ENCODE measurements around the gene PPP1R9A. TPM values are rescaled to one million over a fixed set of nuclear protein-coding genes. Genes with fewer than 3 reads are reported as not detected.

Gene PPP1R9A
- total RNA-seq, 2 donors from 2014 or later, result 15.1 to 29.4 TPM

DNA sequence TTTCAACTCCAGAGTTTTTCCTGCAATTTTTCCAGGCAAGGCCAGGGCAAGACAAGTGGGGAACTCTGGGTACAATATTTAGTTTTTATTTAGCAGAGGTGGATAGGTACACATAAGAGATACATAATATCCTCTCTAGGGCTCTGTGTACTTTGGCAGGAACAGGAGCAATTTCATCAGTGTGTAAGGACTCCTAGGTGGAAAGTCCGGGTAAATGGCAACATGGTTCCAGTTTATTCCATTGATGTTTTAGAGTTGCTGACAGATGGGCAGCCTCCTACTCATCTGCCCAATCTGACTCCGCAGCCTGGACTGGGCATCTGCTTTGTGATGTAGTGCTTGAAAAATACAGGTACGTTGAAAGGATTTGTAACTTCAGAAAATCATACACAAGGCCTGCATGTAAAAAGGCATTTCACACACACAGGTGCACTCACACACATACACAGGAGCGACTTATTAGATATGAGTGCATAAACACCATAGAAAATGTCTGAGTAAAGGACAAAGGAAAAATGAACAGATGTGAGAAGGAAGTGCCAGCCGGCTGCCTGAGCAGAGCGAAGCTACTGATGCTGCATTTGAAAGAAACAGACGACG is 411.2 kb downstream of the PPP1R9A start:
- Histone ChIP-seq H3K27ac (no peak overlapping the region), H3K4me3 (no peak overlapping the region), H3K9me3 (no peaks in the 10 kb centered on the region), H3K27me3 (replicated peaks; ENCODE audit: insufficient read depth) (no peaks in the 10 kb centered on the region), H3K36me3 (no peaks in the 10 kb centered on the region), H3K4me1 (replicated peaks) (no peaks in the 10 kb centered on the region)
- intact Hi-C loops (cut with DNase I), result no loop called here
- WGBS, result 77% methylated on average over 8 of the region's 8 CpGs
- no peak for DNase-seq (ENCODE audit: low spot score)
- TF ChIP-seq POLR2AphosphoS5 (IDR thresholded peaks at IDR 0.05), result no peak
- TF ChIP-seq POLR2A (IDR thresholded peaks at IDR 0.05), result no peak
- TF ChIP-seq, protein P1, sequence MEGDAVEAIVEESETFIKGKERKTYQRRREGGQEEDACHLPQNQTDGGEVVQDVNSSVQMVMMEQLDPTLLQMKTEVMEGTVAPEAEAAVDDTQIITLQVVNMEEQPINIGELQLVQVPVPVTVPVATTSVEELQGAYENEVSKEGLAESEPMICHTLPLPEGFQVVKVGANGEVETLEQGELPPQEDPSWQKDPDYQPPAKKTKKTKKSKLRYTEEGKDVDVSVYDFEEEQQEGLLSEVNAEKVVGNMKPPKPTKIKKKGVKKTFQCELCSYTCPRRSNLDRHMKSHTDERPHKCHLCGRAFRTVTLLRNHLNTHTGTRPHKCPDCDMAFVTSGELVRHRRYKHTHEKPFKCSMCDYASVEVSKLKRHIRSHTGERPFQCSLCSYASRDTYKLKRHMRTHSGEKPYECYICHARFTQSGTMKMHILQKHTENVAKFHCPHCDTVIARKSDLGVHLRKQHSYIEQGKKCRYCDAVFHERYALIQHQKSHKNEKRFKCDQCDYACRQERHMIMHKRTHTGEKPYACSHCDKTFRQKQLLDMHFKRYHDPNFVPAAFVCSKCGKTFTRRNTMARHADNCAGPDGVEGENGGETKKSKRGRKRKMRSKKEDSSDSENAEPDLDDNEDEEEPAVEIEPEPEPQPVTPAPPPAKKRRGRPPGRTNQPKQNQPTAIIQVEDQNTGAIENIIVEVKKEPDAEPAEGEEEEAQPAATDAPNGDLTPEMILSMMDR (IDR thresholded peaks at IDR 0.05), result no peak

DNA sequence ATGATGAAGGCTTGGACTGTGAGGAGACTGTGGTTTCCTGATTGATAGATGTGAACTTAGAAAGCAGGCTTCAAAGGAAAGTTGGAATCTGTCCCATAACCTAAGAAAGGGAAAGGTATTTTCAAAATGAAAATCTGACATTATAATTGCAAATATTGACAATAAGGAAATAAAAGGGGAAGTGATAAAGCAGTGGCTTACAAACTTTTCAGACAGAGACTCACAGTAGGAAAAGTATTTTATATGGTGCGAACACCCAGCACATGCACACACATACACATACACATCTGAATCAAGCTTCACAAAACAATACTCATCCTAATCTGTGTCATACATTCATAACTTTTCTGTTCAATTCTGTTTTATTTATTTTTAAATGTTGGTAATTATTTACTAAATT is 412.2 kb downstream of the PPP1R9A start:
- no peak for TF ChIP-seq POLR2AphosphoS5 (IDR thresholded peaks at IDR 0.05)
- TF ChIP-seq, protein P1 (IDR thresholded peaks at IDR 0.05), result no peak
- no peak for TF ChIP-seq POLR2A (IDR thresholded peaks at IDR 0.05)
- no peaks in the 10 kb centered on the region for H3K4me1 ChIP-seq (replicated peaks)
- no peak overlapping the region for H3K4me3 ChIP-seq
- intact Hi-C loops (cut with DNase I), result no loop called here
- no peaks in the 10 kb centered on the region for H3K27me3 ChIP-seq (replicated peaks; ENCODE audit: insufficient read depth)
- 89% methylated on average over 1 of the region's 1 CpG for WGBS
- H3K36me3 ChIP-seq, result no peaks in the 10 kb centered on the region
- H3K27ac ChIP-seq, result no peak overlapping the region
- DNase-seq (ENCODE audit: low spot score), result no peak
- H3K9me3 ChIP-seq, result no peaks in the 10 kb centered on the region

DNA sequence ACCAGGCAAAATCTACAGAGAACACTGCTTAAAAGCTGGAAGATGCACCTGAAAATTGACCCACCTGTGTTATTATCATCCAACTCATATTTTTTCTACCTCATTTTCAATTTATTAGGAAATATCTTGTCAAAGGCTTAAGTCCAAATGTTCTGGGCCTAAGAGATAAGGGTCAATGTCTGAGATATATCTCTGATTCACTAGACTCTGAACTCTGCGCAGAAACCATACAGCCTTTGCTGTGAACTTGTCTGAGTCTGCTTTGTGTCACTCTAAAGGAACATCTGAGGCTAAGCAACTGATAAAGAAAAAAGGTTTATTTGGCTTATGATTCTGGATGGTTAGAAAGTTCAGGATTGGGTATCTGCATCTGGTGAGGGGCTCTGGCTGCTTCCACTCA is 413.3 kb downstream of the PPP1R9A start:
- WGBS, result 93% methylated on average over 1 of the region's 1 CpG

DNA sequence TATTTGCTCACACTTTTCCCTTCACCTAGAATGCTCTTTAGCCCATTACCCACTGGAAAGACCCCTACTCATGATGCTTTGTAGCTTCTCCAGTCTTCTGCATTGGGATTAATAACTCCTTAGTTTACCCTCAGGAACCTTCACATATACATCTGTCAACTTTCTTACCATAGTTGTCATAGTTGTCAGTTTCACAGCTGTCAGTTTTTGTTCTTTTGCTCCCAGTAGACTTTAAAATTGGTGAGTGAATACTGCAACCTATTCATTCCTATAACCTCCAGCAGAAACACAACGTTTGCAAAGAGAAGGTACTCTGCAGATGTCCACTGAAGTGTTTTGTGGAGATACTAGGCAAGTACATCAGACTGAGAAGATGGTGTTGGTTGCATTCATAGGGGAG is 414.3 kb downstream of the PPP1R9A start:
- no peaks in the 10 kb centered on the region for H3K4me1 ChIP-seq (replicated peaks)
- no peaks in the 10 kb centered on the region for H3K36me3 ChIP-seq
- TF ChIP-seq, protein P1 (IDR thresholded peaks at IDR 0.05), result no peak
- no peak for TF ChIP-seq POLR2AphosphoS5 (IDR thresholded peaks at IDR 0.05)
- TF ChIP-seq POLR2A (IDR thresholded peaks at IDR 0.05), result no peak
- no peak overlapping the region for H3K27ac ChIP-seq
- H3K27me3 ChIP-seq (replicated peaks; ENCODE audit: insufficient read depth), result no peaks in the 10 kb centered on the region
- H3K9me3 ChIP-seq, result no peaks in the 10 kb centered on the region
- intact Hi-C loops (cut with DNase I), result no loop called here
- WGBS, result 71% methylated on average over 1 of the region's 1 CpG
- DNase-seq (ENCODE audit: low spot score), result no peak
- H3K4me3 ChIP-seq, result no peak overlapping the region

More for the DNA sequence above, 413.3 kb downstream of the PPP1R9A start:
- Histone ChIP-seq H3K27me3 (replicated peaks; ENCODE audit: insufficient read depth) (no peaks in the 10 kb centered on the region), H3K9me3 (no peaks in the 10 kb centered on the region), H3K36me3 (no peaks in the 10 kb centered on the region), H3K4me1 (replicated peaks) (no peaks in the 10 kb centered on the region), H3K4me3 (no peak overlapping the region), H3K27ac (no peak overlapping the region)
- DNase-seq (ENCODE audit: low spot score), result no peak
- intact Hi-C loops (cut with DNase I), result no loop called here
- no peak for TF ChIP-seq POLR2A (IDR thresholded peaks at IDR 0.05)
- TF ChIP-seq, protein P1 (IDR thresholded peaks at IDR 0.05), result no peak
- TF ChIP-seq POLR2AphosphoS5 (IDR thresholded peaks at IDR 0.05), result no peak

DNA sequence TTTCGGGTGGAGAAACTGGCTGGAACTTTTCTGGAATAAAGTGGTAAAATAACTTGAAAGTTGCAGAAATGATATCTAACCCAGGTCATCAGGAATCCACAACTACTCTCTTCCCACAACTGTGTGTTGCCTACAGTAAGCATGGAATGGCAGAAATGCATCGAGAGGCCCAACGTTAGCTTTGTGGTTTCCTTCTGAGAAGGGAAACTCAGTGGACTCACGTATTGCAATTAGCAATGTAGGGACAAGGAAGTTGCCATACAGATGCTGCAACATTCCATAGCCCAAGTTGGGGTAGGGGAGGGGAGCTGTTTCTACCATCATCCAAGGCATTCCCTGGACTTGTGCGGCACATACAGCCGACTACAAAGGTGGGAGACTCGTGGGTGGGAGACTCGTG is 415.0 kb downstream of the PPP1R9A start:
- Histone ChIP-seq H3K4me3 (no peak overlapping the region), H3K27ac (no peak overlapping the region), H3K9me3 (no peaks in the 10 kb centered on the region), H3K27me3 (replicated peaks; ENCODE audit: insufficient read depth) (no peaks in the 10 kb centered on the region), H3K36me3 (no peaks in the 10 kb centered on the region), H3K4me1 (replicated peaks) (no peaks in the 10 kb centered on the region)
- intact Hi-C loops (cut with DNase I), result no loop called here
- no peak for DNase-seq (ENCODE audit: low spot score)
- no peak for TF ChIP-seq POLR2A (IDR thresholded peaks at IDR 0.05)
- 84% methylated on average over 8 of the region's 8 CpGs for WGBS

Data from prostate gland (tissue), 2 donors.